Erythroblast (primary cell): ENCODE results near the gene KIF19.

Experiments used
- GATA1 ChIP-seq: IDR thresholded peaks from 2 replicates; pipeline ENCODE4 v1.6.1; 2011; ENCODE audit warnings: low read depth, mild to moderate bottlenecking, control low read depth, low read length, moderate library complexity
- POLR2A ChIP-seq: IDR thresholded peaks from 2 replicates; pipeline ENCODE4 v1.6.1; 2011; ENCODE audit warnings: mild to moderate bottlenecking, low read length

DNA sequence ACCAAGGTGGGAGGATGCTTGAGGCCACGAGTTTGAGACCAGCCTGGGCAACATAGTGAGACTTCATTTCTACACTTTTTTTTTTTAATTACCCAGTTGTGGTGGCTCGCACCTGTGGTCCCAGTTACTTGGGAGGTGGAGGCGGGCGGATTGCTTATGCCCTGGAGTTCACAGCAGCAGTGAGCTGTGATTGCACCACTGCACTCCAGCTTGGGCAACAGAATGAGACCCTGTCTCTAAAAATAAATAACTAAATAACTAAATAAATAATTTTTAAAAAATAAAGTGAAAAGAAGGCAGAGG lies 42.7 kb upstream of the KIF19 start:
- TF ChIP-seq POLR2A (no peak), GATA1 (no peak)
